Progenitor cell of endocrine pancreas (in vitro differentiated cells): ENCODE results near the gene NPB. TPM values are rescaled to one million over a fixed set of nuclear protein-coding genes. Genes with fewer than 3 reads are reported as not detected.
"Not testable (repeated sequence)": the region's sequence is repeated elsewhere in the genome, so short reads cannot be mapped to it uniquely, and the experiment has no call there.

Experiments used
- DNase-seq: peaks from one replicate; pipeline ENCODE4 v3.0.0; 2021; ENCODE audit warnings: low spot score; ENCODE audit not compliant: unreplicated experiment
- H3K27ac Mint-ChIP-seq: 2 replicates; pipeline ENCODE4 v1.8.0; 2021; ENCODE audit warnings: mild to moderate bottlenecking, moderate library complexity, mixed read lengths
- H3K27me3 Mint-ChIP-seq: 2 replicates; pipeline ENCODE4 v1.8.0; 2021; ENCODE audit warnings: mixed read lengths
- H3K36me3 Mint-ChIP-seq: 2 replicates; pipeline ENCODE4 v1.8.0; 2022; ENCODE audit warnings: mixed read lengths; ENCODE audit not compliant: insufficient read depth
- H3K4me1 Mint-ChIP-seq: 2 replicates; pipeline ENCODE4 v1.8.0; 2021; ENCODE audit warnings: low read depth, mixed read lengths
- H3K4me3 Mint-ChIP-seq: 2 replicates; pipeline ENCODE4 v1.8.0; 2021; ENCODE audit warnings: low read depth, mild to moderate bottlenecking, moderate library complexity, mixed read lengths
- H3K9me3 Mint-ChIP-seq: 2 replicates; pipeline ENCODE4 v1.8.0; 2021; ENCODE audit warnings: low read depth, mixed read lengths
- CTCF ChIP-seq: fragments of 200-600 bp; sonication (generic); IDR thresholded peaks from one replicate; pipeline ENCODE4 v1.5.0; 2021; ENCODE audit warnings: antibody characterized with exemption, mild to moderate bottlenecking; ENCODE audit not compliant: unreplicated experiment
- total RNA-seq: library from RNA; stranded (reverse); gene quantifications from 2 replicates; pipeline ENCODE4 v1.2.1, GENCODE V29; 2021

Gene NPB
- total RNA-seq, 1 donor from 2014 or later: 1.7 TPM

GRCh38 chr17:81914103-81914850 lies 12.2 kb downstream of the NPB start:
- no peak for TF ChIP-seq CTCF
- no peak overlapping the region for H3K4me3 Mint-ChIP-seq
- no peaks in the 10 kb centered on the region for H3K9me3 Mint-ChIP-seq
- peaks cover 13% of the 10 kb centered on the region for H3K36me3 Mint-ChIP-seq
- H3K27me3 Mint-ChIP-seq: no peaks in the 10 kb centered on the region
- no peak for DNase-seq
- H3K4me1 Mint-ChIP-seq: peaks cover 23% of the 10 kb centered on the region
- no peak overlapping the region for H3K27ac Mint-ChIP-seq

- H3K9me3 Mint-ChIP-seq: no peaks in the 10 kb centered on the region
- H3K4me1 Mint-ChIP-seq: peaks cover 14% of the 10 kb centered on the region
- H3K4me3 Mint-ChIP-seq: peak overlapping the region; percentile 51
- no peak for TF ChIP-seq CTCF
- DNase-seq: no peak
- H3K27me3 Mint-ChIP-seq: no peaks in the 10 kb centered on the region
- no peak overlapping the region for H3K27ac Mint-ChIP-seq
- H3K36me3 Mint-ChIP-seq: peaks cover 15% of the 10 kb centered on the region
Observed at GRCh38 chr17:81915331-81915730, 13.3 kb downstream of the NPB start.

- DNase-seq: no peak
- Mint-ChIP-seq H3K27me3 (no peaks in the 10 kb centered on the region), H3K36me3 (peaks cover 19% of the 10 kb centered on the region), H3K4me3 (peak overlapping the region; percentile 75), H3K4me1 (peaks cover 14% of the 10 kb centered on the region), H3K27ac (no peak overlapping the region), H3K9me3 (no peaks in the 10 kb centered on the region)
- TF ChIP-seq CTCF: no peak
Observed at GRCh38 chr17:81916234-81917001, 14.4 kb downstream of the NPB start.

- H3K9me3 Mint-ChIP-seq: no peaks in the 10 kb centered on the region
- peaks cover 18% of the 10 kb centered on the region for H3K36me3 Mint-ChIP-seq
Observed at GRCh38 chr17:81917565-81918332, 15.7 kb downstream of the NPB start, which contains the start of gene SIRT7. Gene SIRT7 (minus strand): TSS chr17:81918176. CDS start chr17:81918131, 45 bp downstream.

GRCh38 chr17:81918333-81918669 lies 16.3 kb downstream of the NPB start:
- Mint-ChIP-seq H3K4me1 (peaks cover 21% of the 10 kb centered on the region), H3K36me3 (peaks cover 12% of the 10 kb centered on the region), H3K27ac (peak overlapping the region; percentile 85), H3K4me3 (peak overlapping the region; percentile 77)
- not testable (repeated sequence) for H3K27me3 Mint-ChIP-seq, H3K9me3 Mint-ChIP-seq, DNase-seq

More at GRCh38 chr17:81917565-81918332, 15.7 kb downstream of the NPB start, which contains the start of gene SIRT7:
- DNase-seq: peak; percentile 59
- Mint-ChIP-seq H3K4me3 (peak within 1 kb of the TSS; percentile 77), H3K4me1 (peaks cover 17% of the 10 kb centered on the region), H3K27me3 (no peaks in the 10 kb centered on the region), H3K27ac (peak within 1 kb of the TSS; percentile 85)
- no peak for TF ChIP-seq CTCF
